ENCODE data around the gene TEX51. TPM values are rescaled to one million over a fixed set of nuclear protein-coding genes. Genes with fewer than 3 reads are reported as not detected.

The TEX51 gene
- total and polyA plus RNA-seq, 2 of the 4 experiments (the other 2 are of a cell fraction), result not detected

DNA sequence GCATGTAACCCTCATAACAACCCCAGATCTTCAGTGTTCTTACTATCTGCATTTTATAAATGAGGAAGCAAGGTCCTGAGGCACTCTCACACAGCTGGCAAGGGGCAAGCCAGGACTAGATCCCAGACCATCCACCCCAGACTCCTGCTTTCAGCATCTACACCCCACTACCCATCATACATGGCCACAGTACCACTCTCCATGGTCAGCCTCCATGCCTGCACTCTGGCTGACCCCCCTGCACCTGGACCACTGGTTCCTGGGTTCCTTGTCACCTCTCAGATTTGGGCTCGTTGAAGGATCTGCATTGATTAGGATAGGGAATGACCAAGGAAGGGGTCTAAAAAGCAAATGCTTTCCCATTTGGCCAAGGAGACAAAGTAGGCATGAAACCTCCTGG, 36.0 kb upstream of the TEX51 start:
- Histone ChIP-seq H3K27me3 (ENCODE audit: control insufficient read depth, insufficient read depth, low read length) (0 out of 2 replicates have a peak, but pooled peaks cover 2% of the 10 kb centered on the region), H3K18ac (ENCODE audit: low read depth, low read length) (no peak overlapping the region), H4K5ac (ENCODE audit: low read depth, low read length) (no peak overlapping the region), H3K4me2 (ENCODE audit: low read depth, low read length) (no peak overlapping the region), H3K9me3 (ENCODE audit: control insufficient read depth, insufficient read depth, low read length) (no peaks in the 10 kb centered on the region), H4K91ac (ENCODE audit: insufficient read depth, low read depth, low read length) (no peak overlapping the region), H3K36me3 (ENCODE audit: control insufficient read depth, insufficient read depth, low read length) (no peaks in the 10 kb centered on the region), H4K8ac (ENCODE audit: low read depth in 2 of 2, low read length in 2 of 2) (no peak overlapping the region), H3K56ac (ENCODE audit: extremely low read depth, insufficient read depth, low read length) (no peak overlapping the region), H3K4me1 (ENCODE audit: control insufficient read depth, insufficient read depth, low read length) (no peaks in the 10 kb centered on the region), H2BK15ac (ENCODE audit: low read depth, low read length) (no peak overlapping the region), H3K14ac (replicated peaks; ENCODE audit: low read depth, low read length) (no peak overlapping the region), H3K4ac (ENCODE audit: low read depth, low read length) (no peak overlapping the region), H3K4me3 (ENCODE audit: insufficient read depth, low read depth, low read length) (no peak overlapping the region), H2BK120ac (ENCODE audit: low read depth, low read length) (no peak overlapping the region), H2AK5ac (ENCODE audit: low read depth, low read length) (no peak overlapping the region), H3K27ac (ENCODE audit: insufficient read depth, low read length) (no peak overlapping the region), H3K9me1 (ENCODE audit: insufficient read depth, low read length) (no peaks in the 10 kb centered on the region), H2BK20ac (ENCODE audit: low read depth, low read length) (no peak overlapping the region), H2AFZ (replicated peaks; ENCODE audit: low read length, poor library complexity) (no peak overlapping the region), H3K79me1 (ENCODE audit: low read depth in 1 of 2, low read length in 2 of 2) (no peaks in the 10 kb centered on the region), H3K23ac (ENCODE audit: low read depth, low read length) (no peak overlapping the region), H4K20me1 (ENCODE audit: insufficient read depth, low read length) (no peaks in the 10 kb centered on the region), H2AK9ac (replicated peaks; ENCODE audit: low read depth, low read length, poor library complexity) (no peak overlapping the region), H3K9ac (ENCODE audit: low read depth, low read length) (no peak overlapping the region), H2BK5ac (ENCODE audit: low read depth, low read length, poor library complexity, severe bottlenecking) (no peak overlapping the region)
- POLR2A ChIA-PET (ENCODE audit: unreplicated experiment), result no interaction called here
- DNase-seq, result no peak
- no CpG with 5 or more reads among the region's 1 CpG for WGBS, 2 experiments (ENCODE audit: extremely low coverage in 2 of 2, insufficient read length in 1 of 2)
- dilution Hi-C loops (cut with HindIII; ENCODE audit: low sequenced_read_pairs, unreplicated experiment) (no loop called here), in situ Hi-C loops (cut with MboI; ENCODE audit: low sequenced_read_pairs) (no loop called here), intact Hi-C loops (cut with micrococcal nuclease) (no loop called here)
- TF ChIP-seq BHLHE40 (IDR thresholded peaks at IDR 0.05; ENCODE audit: low read depth, low read length) (no peak), POLR2A (IDR thresholded peaks at IDR 0.05; ENCODE audit: low read depth, low read length) (no peak), NFE2L2 (IDR thresholded peaks at IDR 0.05; ENCODE audit: low read depth, low read length) (no peak), RFX5 (IDR thresholded peaks at IDR 0.05; ENCODE audit: low read depth, low read length) (no peak), CEBPB (IDR thresholded peaks at IDR 0.05; ENCODE audit: low read depth, low read length) (no peak), MXI1 (IDR thresholded peaks at IDR 0.05; ENCODE audit: borderline replicate concordance, low read depth, low read length) (no peak), CHD1 (IDR thresholded peaks at IDR 0.05; ENCODE audit: low read depth, low read length) (no peak), FOS (IDR thresholded peaks at IDR 0.05; ENCODE audit: low read depth, low read length) (no peak)
- TF ChIP-seq, protein P1, sequence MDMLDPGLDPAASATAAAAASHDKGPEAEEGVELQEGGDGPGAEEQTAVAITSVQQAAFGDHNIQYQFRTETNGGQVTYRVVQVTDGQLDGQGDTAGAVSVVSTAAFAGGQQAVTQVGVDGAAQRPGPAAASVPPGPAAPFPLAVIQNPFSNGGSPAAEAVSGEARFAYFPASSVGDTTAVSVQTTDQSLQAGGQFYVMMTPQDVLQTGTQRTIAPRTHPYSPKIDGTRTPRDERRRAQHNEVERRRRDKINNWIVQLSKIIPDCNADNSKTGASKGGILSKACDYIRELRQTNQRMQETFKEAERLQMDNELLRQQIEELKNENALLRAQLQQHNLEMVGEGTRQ (IDR thresholded peaks at IDR 0.05; ENCODE audit: low read depth, low read length), result no peak
- CTCF ChIA-PET, result no interaction called here
- ATAC-seq (ENCODE audit: low read depth), result no peak
- BruUV-seq (replicated peaks), result no TSS peak

All from IMR-90 (cell line).